Type B pancreatic cell (in vitro differentiated cells): Measurements from ENCODE around the gene MARF1. TPM values are rescaled to one million over a fixed set of nuclear protein-coding genes. Genes with fewer than 3 reads are reported as not detected.
A peak's percentile ranks its signal among the peaks of the same experiment; 100 is the strongest.
"Not testable (repeated sequence)": the region's sequence is repeated elsewhere in the genome, so short reads cannot be mapped to it uniquely, and the experiment has no call there.

ENCODE experiments used
- DNase-seq: peaks from one replicate; pipeline ENCODE4 v3.0.0; 2021; ENCODE audit warnings: mixed read lengths; ENCODE audit not compliant: unreplicated experiment; ENCODE audit errors: extremely low spot score
- H3K27ac Mint-ChIP-seq: 2 replicates; pipeline ENCODE4 v1.8.0; 2021; ENCODE audit warnings: mild to moderate bottlenecking, mixed read lengths
- H3K27me3 Mint-ChIP-seq: 2 replicates; pipeline ENCODE4 v1.8.0; 2021; ENCODE audit warnings: mixed read lengths
- H3K36me3 Mint-ChIP-seq: 2 replicates; pipeline ENCODE4 v1.8.0; 2021; ENCODE audit warnings: mixed read lengths
- H3K4me1 Mint-ChIP-seq: one replicate; pipeline ENCODE4 v1.8.0; 2021; ENCODE audit warnings: mixed read lengths; ENCODE audit not compliant: unreplicated experiment
- H3K4me3 Mint-ChIP-seq: 2 replicates; pipeline ENCODE4 v1.8.0; 2021; ENCODE audit warnings: mild to moderate bottlenecking, mixed read lengths
- H3K9me3 Mint-ChIP-seq: 2 replicates; pipeline ENCODE4 v1.8.0; 2021; ENCODE audit warnings: mixed read lengths
- CTCF ChIP-seq: fragments of 200-600 bp; sonication (generic); conservative IDR thresholded peaks from 2 replicates; pipeline ENCODE4 v1.5.0; 2021; ENCODE audit warnings: antibody characterized with exemption, mild to moderate bottlenecking
- total RNA-seq: library from RNA; stranded (reverse); gene quantifications from 2 replicates; pipeline ENCODE4 v1.2.1, GENCODE V29; 2021; ENCODE audit warnings: low replicate concordance

MARF1 gene
- total RNA-seq, 1 donor from 2014 or later = 75.4 TPM

GRCh38 chr16:15658149-15658548 lies 15.2 kb upstream of the MARF1 start:
- Mint-ChIP-seq H3K4me1 (peaks cover 11% of the 10 kb centered on the region), H3K36me3 (peaks cover 4% of the 10 kb centered on the region), H3K9me3 (no peaks in the 10 kb centered on the region), H3K27ac (no peak overlapping the region), H3K27me3 (no peaks in the 10 kb centered on the region), H3K4me3 (no peak overlapping the region)
- TF ChIP-seq CTCF = no peak
- DNase-seq = no peak

- not testable (repeated sequence) for DNase-seq, H3K4me3 Mint-ChIP-seq, H3K36me3 Mint-ChIP-seq, H3K27me3 Mint-ChIP-seq, H3K9me3 Mint-ChIP-seq, H3K27ac Mint-ChIP-seq
- H3K4me1 Mint-ChIP-seq = peaks cover 14% of the 10 kb centered on the region
Observed at GRCh38 chr16:15655561-15655960, 12.6 kb upstream of the MARF1 start.

GRCh38 chr16:15654591-15654990 lies 11.6 kb upstream of the MARF1 start:
- Mint-ChIP-seq H3K27me3 (no peaks in the 10 kb centered on the region), H3K36me3 (no peaks in the 10 kb centered on the region), H3K9me3 (no peaks in the 10 kb centered on the region), H3K4me1 (peaks cover 11% of the 10 kb centered on the region), H3K4me3 (no peak overlapping the region), H3K27ac (no peak overlapping the region)
- no peak for DNase-seq
- TF ChIP-seq CTCF = no peak

- Mint-ChIP-seq H3K4me3 (peak overlapping the region; percentile 75), H3K4me1 (peaks cover 11% of the 10 kb centered on the region), H3K36me3 (no peaks in the 10 kb centered on the region), H3K9me3 (no peaks in the 10 kb centered on the region), H3K27ac (peak overlapping the region; percentile 7), H3K27me3 (no peaks in the 10 kb centered on the region)
- TF ChIP-seq CTCF = no peak
- no peak for DNase-seq
Observed at GRCh38 chr16:15653227-15653626, 10.3 kb upstream of the MARF1 start.

- H3K36me3 Mint-ChIP-seq = no peaks in the 10 kb centered on the region
- peaks cover 11% of the 10 kb centered on the region for H3K4me1 Mint-ChIP-seq
- no peak for DNase-seq
- H3K27ac Mint-ChIP-seq = peak overlapping the region; percentile 7
- peak overlapping the region; percentile 75 for H3K4me3 Mint-ChIP-seq
- no peaks in the 10 kb centered on the region for H3K27me3 Mint-ChIP-seq
- no peaks in the 10 kb centered on the region for H3K9me3 Mint-ChIP-seq
- no peak for TF ChIP-seq CTCF
Observed at GRCh38 chr16:15652293-15653001, 9.5 kb upstream of the MARF1 start.

- DNase-seq = no peak
- no peaks in the 10 kb centered on the region for H3K9me3 Mint-ChIP-seq
- no peak for TF ChIP-seq CTCF
- H3K27ac Mint-ChIP-seq = peak overlapping the region; percentile 92
- no peaks in the 10 kb centered on the region for H3K27me3 Mint-ChIP-seq
- peaks cover 7% of the 10 kb centered on the region for H3K4me1 Mint-ChIP-seq
- peak overlapping the region; percentile 99 for H3K4me3 Mint-ChIP-seq
- H3K36me3 Mint-ChIP-seq = no peaks in the 10 kb centered on the region
Observed at GRCh38 chr16:15650698-15651171, 7.8 kb upstream of the MARF1 start.
